A673 (cell line): ENCODE measurements around the gene LRRC42.

Experiments used
- CTCF ChIP-seq: fragments of 300-800, 200-600 bp; sonication (generic); conservative IDR thresholded peaks from 2 replicates; pipeline ENCODE4 v1.5.1; 2017; ENCODE audit warnings: low read depth, mild to moderate bottlenecking, antibody characterized with exemption, low read length, moderate library complexity, mixed read lengths
- EZH2 ChIP-seq: fragments of 200-600 bp; sonication (generic); IDR thresholded peaks from 2 replicates; pipeline ENCODE4 v1.6.1; 2017; ENCODE audit warnings: borderline replicate concordance, low read depth, mild to moderate bottlenecking, mixed read lengths, antibody characterized with exemption, low read length; ENCODE audit not compliant: poor library complexity, severe bottlenecking

- TF ChIP-seq CTCF (no peak), EZH2 (no peak)
Observed at GRCh38 chr1:53967409-53968124, 21.4 kb downstream of the LRRC42 start.
